Measurements from ENCODE around the gene IL17B.

IL17B gene

GRCh38 chr5:149415066-149415967 lies 36.2 kb upstream of the IL17B start:
- no peak for DNase-seq (ENCODE audit: low read depth in 2 of 2)

GRCh38 chr5:149414405-149415065 lies 35.4 kb upstream of the IL17B start:
- no peak for DNase-seq (ENCODE audit: low read depth in 2 of 2)

GRCh38 chr5:149413477-149414210 lies 34.6 kb upstream of the IL17B start:
- no peak for DNase-seq (ENCODE audit: low read depth in 2 of 2)

- DNase-seq (ENCODE audit: low read depth in 2 of 2) = no peak
Measured at GRCh38 chr5:149412783-149413476, 33.8 kb upstream of the IL17B start.

GRCh38 chr5:149411738-149412519 lies 32.8 kb upstream of the IL17B start:
- no peak for DNase-seq (ENCODE audit: low read depth in 2 of 2)

GRCh38 chr5:149410721-149411432 lies 31.8 kb upstream of the IL17B start:
- DNase-seq (ENCODE audit: low read depth in 2 of 2) = no peak

GRCh38 chr5:149410071-149410470 lies 31.0 kb upstream of the IL17B start:
- DNase-seq (ENCODE audit: low read depth in 2 of 2) = no peak

GRCh38 chr5:149409268-149409948 lies 30.3 kb upstream of the IL17B start:
- DNase-seq (ENCODE audit: low read depth in 2 of 2) = no peak

- DNase-seq (ENCODE audit: low read depth in 2 of 2) = no peak
Measured at GRCh38 chr5:149408252-149409099, 29.4 kb upstream of the IL17B start.

- no peak for DNase-seq (ENCODE audit: low read depth in 2 of 2)
Measured at GRCh38 chr5:149407323-149408251, 28.5 kb upstream of the IL17B start.

GRCh38 chr5:149406979-149407306 lies 27.9 kb upstream of the IL17B start:
- DNase-seq (ENCODE audit: low read depth in 2 of 2) = no peak

- DNase-seq (ENCODE audit: low read depth in 2 of 2) = no peak
Measured at GRCh38 chr5:149406203-149406978, 27.3 kb upstream of the IL17B start.

GRCh38 chr5:149405550-149406202 lies 26.6 kb upstream of the IL17B start:
- no peak for DNase-seq (ENCODE audit: low read depth in 2 of 2)

GRCh38 chr5:149404746-149405549 lies 25.9 kb upstream of the IL17B start:
- DNase-seq (ENCODE audit: low read depth in 2 of 2) = no peak

- no peak for DNase-seq (ENCODE audit: low read depth in 2 of 2)
Measured at GRCh38 chr5:149403923-149404745, 25.0 kb upstream of the IL17B start.

Measured in stimulated activated CD8-positive, alpha-beta memory T cell treated with anti-CD3 and anti-CD28 coated beads, Interleukin-15, amount 100 ng/mL, for 48 hours (primary cell).